Keratinocyte (primary cell): ENCODE data around the gene GOLGA5. TPM values are rescaled to one million over a fixed set of nuclear protein-coding genes. Genes with fewer than 3 reads are reported as not detected.

Experiments
- DNase-seq: peaks from one replicate; pipeline ENCODE4 v3.0.0-alpha.2; 2011; ENCODE audit warnings: low read depth, missing footprints, low spot score
- FAIRE-seq: peaks from 2 replicates; lab custom pipeline; 2011; peaks lifted over from hg19 to GRCh38; lab: Jason Lieb, UNC
- H2AFZ ChIP-seq: 2 replicates; pipeline ENCODE4 v1.6.0; 2012; ENCODE audit warnings: low read length, control low read depth, inconsistent platforms; ENCODE audit not compliant: control insufficient read depth
- H3K27ac ChIP-seq: 2 replicates; pipeline ENCODE4 v1.5.1; 2011; ENCODE audit warnings: low read length; ENCODE audit not compliant: control insufficient read depth, insufficient read depth
- H3K27me3 ChIP-seq: 3 replicates; pipeline ENCODE4 v1.6.0; 2011; ENCODE audit warnings: low read length; ENCODE audit not compliant: control insufficient read depth, insufficient read depth; ENCODE audit errors: extremely low read depth
- H3K36me3 ChIP-seq, 2 experiments: 2 replicates in 1 of 2; 3 replicates in 1 of 2; pipeline ENCODE4 v1.5.1; 2011; ENCODE audit warnings: low read length in 2 of 2, mild to moderate bottlenecking in 1 of 2; ENCODE audit not compliant: control insufficient read depth in 2 of 2, insufficient read depth in 2 of 2; ENCODE audit errors: extremely low read depth in 1 of 2
- H3K4me1 ChIP-seq: 3 replicates; pipeline ENCODE4 v1.5.1; 2011; ENCODE audit warnings: low read length; ENCODE audit not compliant: control insufficient read depth, insufficient read depth; ENCODE audit errors: extremely low read depth
- H3K4me2 ChIP-seq: 3 replicates; pipeline ENCODE4 v1.6.0; 2011; ENCODE audit warnings: low read depth, low read length; ENCODE audit not compliant: control insufficient read depth, insufficient read depth; ENCODE audit errors: extremely low read depth
- H3K4me3 ChIP-seq, 3 experiments: fragments of 200-600 bp in 1 of 3; sonication (generic) in 1 of 3; 2 replicates in 2 of 3; 3 replicates in 1 of 3; pipeline ENCODE4 v1.5.1; 2011 to 2016; ENCODE audit warnings: low read length in 3 of 3, mild to moderate bottlenecking in 3 of 3, control low read depth in 2 of 3, inconsistent platforms in 1 of 3, low read depth in 1 of 3, mixed read lengths in 1 of 3, mixed run types in 1 of 3, moderate library complexity in 1 of 3; ENCODE audit not compliant: control insufficient read depth in 2 of 3, insufficient read depth in 2 of 3; ENCODE audit errors: extremely low read depth in 1 of 3
- H3K79me2 ChIP-seq: 2 replicates; pipeline ENCODE4 v1.6.0; 2012; ENCODE audit warnings: low read length; ENCODE audit not compliant: control insufficient read depth, insufficient read depth
- H3K9ac ChIP-seq: 3 replicates; pipeline ENCODE4 v1.6.0; 2011; ENCODE audit warnings: low read length; ENCODE audit not compliant: control insufficient read depth, insufficient read depth; ENCODE audit errors: extremely low read depth
- H3K9me1 ChIP-seq: 3 replicates; pipeline ENCODE4 v1.6.0; 2011; ENCODE audit warnings: low read length; ENCODE audit not compliant: control insufficient read depth, insufficient read depth; ENCODE audit errors: extremely low read depth
- H3K9me3 ChIP-seq: 2 replicates; pipeline ENCODE4 v1.5.1; 2012; ENCODE audit warnings: low read depth, low read length; ENCODE audit not compliant: control insufficient read depth
- H4K20me1 ChIP-seq: 3 replicates; pipeline ENCODE4 v1.6.0; 2011; ENCODE audit warnings: low read length; ENCODE audit not compliant: control insufficient read depth, insufficient read depth; ENCODE audit errors: extremely low read depth
- EZH2 ChIP-seq: IDR thresholded peaks from one replicate; pipeline ENCODE4 v1.6.1; 2012; ENCODE audit warnings: inconsistent platforms, mild to moderate bottlenecking, low read length, moderate library complexity
- dilution Hi-C: fragments of 300-500 bp; cut with MboI; formaldehyde crosslinking; loops from one replicate; pipeline ENCODE4 v1.7.0; 2020; ENCODE audit warnings: low sequenced_read_pairs; ENCODE audit not compliant: extremely low pct_ligation_motif_present
- polyA plus RNA-seq, 5 experiments: library from polyadenylated mRNA; depleted of rRNA in 3 of 5; stranded (reverse) in 3 of 5; stranded (forward) in 1 of 5; unstranded in 1 of 5; fragments of >200 nt; gene quantifications; 1 replicate in 1 of 5; 2 replicates in 3 of 5; 3 replicates in 1 of 5; pipeline versions ENCODE4 v1.2.1 to v1.2.3, GENCODE V29; 2011 to 2012; ENCODE audit warnings: missing spikeins in 2 of 5, low read depth in 1 of 5, low replicate concordance in 1 of 5
- TF ChIP-seq, protein P1 (sequence below), 3 experiments: IDR thresholded peaks in 1 of 3; conservative IDR thresholded peaks in 1 of 3; optimal IDR thresholded peaks in 1 of 3; 2 replicates in 2 of 3; 3 replicates in 1 of 3; pipeline versions ENCODE3 to v1.5.1; 2011; ENCODE audit warnings: low read length in 3 of 3, mild to moderate bottlenecking in 3 of 3, moderate library complexity in 2 of 3, control low read depth in 1 of 3, inconsistent platforms in 1 of 3; ENCODE audit not compliant: insufficient read depth in 2 of 3; ENCODE audit errors: extremely low read depth in 1 of 3

Gene GOLGA5
- polyA plus RNA-seq, 1 donor (not counting 4 experiments of a cell fraction or from before 2014, with no cell fraction given) = 37.8 TPM

DNA sequence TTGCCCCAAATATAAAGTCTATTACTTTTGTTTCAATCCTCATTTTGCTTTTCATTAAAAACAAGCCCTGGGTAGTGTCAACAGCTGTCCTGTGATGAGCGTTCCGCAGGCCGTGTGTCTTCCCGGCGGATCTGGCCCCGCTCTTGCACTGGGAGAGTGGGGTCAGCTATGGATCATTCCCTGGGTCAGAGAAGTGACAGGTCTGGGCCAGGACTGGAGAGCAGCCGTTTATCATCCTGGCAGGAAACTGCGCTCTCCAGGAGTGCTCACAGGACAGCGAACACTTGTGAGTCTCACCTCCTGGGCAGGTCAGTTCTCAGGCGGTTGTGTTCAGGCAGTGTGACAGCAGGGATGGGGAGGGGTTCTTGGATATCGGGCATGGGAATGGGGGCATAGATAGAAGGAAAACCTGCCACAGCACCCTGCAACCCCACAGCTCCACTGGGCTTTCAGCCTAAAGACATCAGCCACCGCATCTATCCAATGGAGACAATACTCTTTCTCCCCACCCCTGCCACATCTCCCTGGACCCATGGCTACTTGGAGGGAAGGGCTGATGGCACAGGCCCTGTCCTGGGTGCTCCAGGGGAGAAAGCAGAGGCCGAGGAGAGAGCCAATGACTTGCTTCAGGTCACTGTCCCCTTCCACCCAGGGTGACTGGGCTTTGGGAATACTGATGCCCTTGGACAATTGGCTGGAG, 81.0 kb downstream of the GOLGA5 start:
- no peaks in the 10 kb centered on the region for H3K4me1 ChIP-seq
- no peak overlapping the region for H3K9ac ChIP-seq
- H2AFZ ChIP-seq = no peak overlapping the region
- FAIRE-seq = no peak
- peak; percentile 40 for TF ChIP-seq EZH2
- TF ChIP-seq, protein P1, sequence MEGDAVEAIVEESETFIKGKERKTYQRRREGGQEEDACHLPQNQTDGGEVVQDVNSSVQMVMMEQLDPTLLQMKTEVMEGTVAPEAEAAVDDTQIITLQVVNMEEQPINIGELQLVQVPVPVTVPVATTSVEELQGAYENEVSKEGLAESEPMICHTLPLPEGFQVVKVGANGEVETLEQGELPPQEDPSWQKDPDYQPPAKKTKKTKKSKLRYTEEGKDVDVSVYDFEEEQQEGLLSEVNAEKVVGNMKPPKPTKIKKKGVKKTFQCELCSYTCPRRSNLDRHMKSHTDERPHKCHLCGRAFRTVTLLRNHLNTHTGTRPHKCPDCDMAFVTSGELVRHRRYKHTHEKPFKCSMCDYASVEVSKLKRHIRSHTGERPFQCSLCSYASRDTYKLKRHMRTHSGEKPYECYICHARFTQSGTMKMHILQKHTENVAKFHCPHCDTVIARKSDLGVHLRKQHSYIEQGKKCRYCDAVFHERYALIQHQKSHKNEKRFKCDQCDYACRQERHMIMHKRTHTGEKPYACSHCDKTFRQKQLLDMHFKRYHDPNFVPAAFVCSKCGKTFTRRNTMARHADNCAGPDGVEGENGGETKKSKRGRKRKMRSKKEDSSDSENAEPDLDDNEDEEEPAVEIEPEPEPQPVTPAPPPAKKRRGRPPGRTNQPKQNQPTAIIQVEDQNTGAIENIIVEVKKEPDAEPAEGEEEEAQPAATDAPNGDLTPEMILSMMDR (optimal IDR thresholded peaks at IDR 0.05 in 1 of 3, IDR thresholded peaks at IDR 0.05 in 1 of 3, conservative IDR thresholded peaks at IDR 0.05 in 1 of 3; ENCODE audit: extremely low read depth in 1 of 3, insufficient read depth in 2 of 3, low read length in 3 of 3) = no peak
- H3K4me3 ChIP-seq = no peak overlapping the region
- no peaks in the 10 kb centered on the region for H3K79me2 ChIP-seq
- no peaks in the 10 kb centered on the region for H3K9me1 ChIP-seq
- H3K9me3 ChIP-seq = no peaks in the 10 kb centered on the region
- no peaks in the 10 kb centered on the region for H4K20me1 ChIP-seq
- no peak for DNase-seq
- no peak overlapping the region for H3K4me2 ChIP-seq
- dilution Hi-C loops = no loop called here
- H3K27me3 ChIP-seq = peaks cover 24% of the 10 kb centered on the region
- H3K36me3 ChIP-seq = no peaks in the 10 kb centered on the region
- H3K27ac ChIP-seq = no peak overlapping the region

DNA sequence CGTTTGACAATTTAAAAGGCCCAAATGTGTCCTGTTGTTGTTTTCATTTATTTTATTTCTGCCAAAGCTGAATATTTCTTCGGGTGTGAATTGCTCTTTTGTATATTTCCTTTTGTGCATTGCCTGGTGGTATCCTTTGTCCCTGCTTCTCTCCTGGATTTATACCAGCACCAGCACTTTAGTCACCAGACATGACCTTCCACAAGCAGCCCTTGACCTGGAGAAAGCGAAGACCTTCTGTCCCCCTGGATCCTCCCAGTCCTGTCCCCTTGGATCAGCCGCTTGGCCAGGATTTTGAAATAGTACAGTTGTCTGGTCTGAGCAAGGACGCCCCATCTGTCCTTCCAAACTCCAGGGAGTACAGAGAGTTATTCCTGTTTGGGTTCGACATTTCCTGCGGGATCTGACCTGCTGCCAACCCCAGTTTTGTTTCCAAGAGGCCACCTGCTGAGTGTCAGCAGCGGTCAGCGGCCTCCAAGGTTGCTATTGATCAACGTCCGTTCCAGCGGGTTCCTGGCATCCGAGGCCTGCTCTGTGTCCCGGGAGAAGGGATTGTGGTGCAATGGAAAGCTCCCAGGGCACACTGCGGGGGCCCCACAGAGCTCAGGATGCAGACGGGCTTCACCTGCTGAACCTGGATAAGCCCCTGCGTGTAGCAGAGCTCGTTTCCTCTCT, 83.8 kb downstream of the GOLGA5 start:
- FAIRE-seq (no peak), DNase-seq (no peak)
- Histone ChIP-seq H3K27me3 (peaks cover 32% of the 10 kb centered on the region), H3K4me1 (no peaks in the 10 kb centered on the region), H3K27ac (no peak overlapping the region), H3K9me3 (no peaks in the 10 kb centered on the region), H2AFZ (no peak overlapping the region), H3K4me3 (no peak overlapping the region), H3K79me2 (no peaks in the 10 kb centered on the region), H4K20me1 (no peaks in the 10 kb centered on the region), H3K9ac (no peak overlapping the region), H3K4me2 (no peak overlapping the region), H3K36me3 (no peaks in the 10 kb centered on the region), H3K9me1 (no peaks in the 10 kb centered on the region)
- dilution Hi-C loops = no loop called here
- TF ChIP-seq, protein P1 (optimal IDR thresholded peaks at IDR 0.05 in 1 of 3, IDR thresholded peaks at IDR 0.05 in 1 of 3, conservative IDR thresholded peaks at IDR 0.05 in 1 of 3; ENCODE audit: extremely low read depth in 1 of 3, insufficient read depth in 2 of 3, low read length in 3 of 3) = no peak
